HUES64 (cell line): ENCODE results near the gene CEP70.
"Not testable (repeated sequence)": the region's sequence is repeated elsewhere in the genome, so short reads cannot be mapped to it uniquely, and the experiment has no call there.

Experiments used
- H3K27ac ChIP-seq: 2 replicates; pipeline ENCODE4 v1.7.0; 2013; ENCODE audit warnings: low read depth, low read length, inconsistent platforms
- H3K27me3 ChIP-seq: 2 replicates; pipeline ENCODE4 v1.6.1; 2013; ENCODE audit warnings: mild to moderate bottlenecking, low read length; ENCODE audit not compliant: insufficient read depth
- H3K36me3 ChIP-seq: 2 replicates; pipeline ENCODE4 v1.6.1; 2013; ENCODE audit warnings: mild to moderate bottlenecking, low read length; ENCODE audit not compliant: insufficient read depth
- H3K4me1 ChIP-seq: 2 replicates; pipeline ENCODE4 v1.6.1; 2013; ENCODE audit warnings: mild to moderate bottlenecking, low read length, moderate library complexity; ENCODE audit not compliant: insufficient read depth
- H3K4me3 ChIP-seq: 2 replicates; pipeline ENCODE4 v1.5.1; 2013; ENCODE audit warnings: mild to moderate bottlenecking, low read length, moderate library complexity
- H3K9ac ChIP-seq: 2 replicates; pipeline ENCODE4 v1.6.1; 2013; ENCODE audit warnings: mild to moderate bottlenecking, low read depth, low read length
- H3K9me3 ChIP-seq: 2 replicates; pipeline ENCODE4 v1.6.1; 2013; ENCODE audit warnings: low read depth, low read length; ENCODE audit not compliant: insufficient read depth
- WGBS: fragments of 150-250, 120-280 bp; methylation state at CpG from one replicate; pipeline ENCODE4 v1.1.7; 2013; ENCODE audit warnings: missing lambda C conversion rate; 5-methylcytosine and 5-hydroxymethylcytosine counted together

The CEP70 gene

DNA sequence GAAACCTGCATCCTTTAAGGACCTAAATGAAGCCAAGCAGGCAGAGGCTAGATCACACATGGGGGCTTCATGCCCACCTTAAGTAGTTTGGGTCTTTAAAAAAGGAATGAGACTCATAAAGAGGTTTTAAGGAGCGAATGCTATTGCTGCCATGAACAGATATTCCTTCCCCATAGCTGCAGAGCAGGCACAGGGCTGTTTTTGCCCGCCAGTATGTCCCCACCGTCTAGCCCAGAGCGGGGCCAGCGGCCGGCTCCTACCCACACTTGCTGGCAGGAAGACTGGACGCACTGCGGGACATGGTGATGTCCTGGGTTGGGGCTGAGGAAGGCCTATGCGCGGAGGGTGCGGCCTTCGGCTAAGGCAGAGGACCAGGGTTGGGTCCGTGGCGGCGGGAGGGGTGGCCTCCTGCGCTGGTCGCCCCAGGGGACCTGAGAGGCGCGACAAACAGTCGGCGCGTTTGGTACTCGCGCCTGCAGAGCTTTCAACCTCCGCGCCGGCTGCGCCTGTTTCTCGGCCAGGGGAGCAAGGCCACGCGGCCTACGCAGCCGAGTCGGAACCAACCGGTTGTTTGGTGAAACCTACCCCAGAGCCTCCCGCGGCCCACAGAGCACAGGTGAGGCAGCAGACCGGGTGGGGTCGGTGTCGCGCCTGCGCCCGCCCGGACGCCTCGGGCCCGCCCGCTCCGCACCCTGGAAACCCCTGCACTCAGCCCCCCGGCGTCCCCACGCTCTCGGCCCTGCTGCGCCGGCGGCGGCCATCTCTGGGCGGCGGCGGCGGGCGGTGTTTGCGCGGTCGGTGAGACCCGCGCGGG, 14.5 kb upstream of the CEP70 start, which contains the start of gene FAIM:
Gene FAIM (plus strand): TSS at position 450 of the 814 bp plus-strand sequence. CDS start 10,956 bp downstream, outside the sequence.
- peak within 1 kb of the TSS; percentile 52; the same call in 1 of the 2 replicates for H3K27ac ChIP-seq
- 0 out of 2 replicates have a peak, but pooled peaks cover under 1% of the 10 kb centered on the region for H3K9me3 ChIP-seq
- H3K4me1 ChIP-seq = peaks cover 7% of the 10 kb centered on the region
- peaks cover 19% of the 10 kb centered on the region for H3K27me3 ChIP-seq
- H3K36me3 ChIP-seq = no peaks in the 10 kb centered on the region
- 2% methylated on average over 68 of the region's 68 CpGs for WGBS
- peak within 1 kb of the TSS; percentile 85 for H3K4me3 ChIP-seq
- peak within 1 kb of the TSS; percentile 93 for H3K9ac ChIP-seq

DNA sequence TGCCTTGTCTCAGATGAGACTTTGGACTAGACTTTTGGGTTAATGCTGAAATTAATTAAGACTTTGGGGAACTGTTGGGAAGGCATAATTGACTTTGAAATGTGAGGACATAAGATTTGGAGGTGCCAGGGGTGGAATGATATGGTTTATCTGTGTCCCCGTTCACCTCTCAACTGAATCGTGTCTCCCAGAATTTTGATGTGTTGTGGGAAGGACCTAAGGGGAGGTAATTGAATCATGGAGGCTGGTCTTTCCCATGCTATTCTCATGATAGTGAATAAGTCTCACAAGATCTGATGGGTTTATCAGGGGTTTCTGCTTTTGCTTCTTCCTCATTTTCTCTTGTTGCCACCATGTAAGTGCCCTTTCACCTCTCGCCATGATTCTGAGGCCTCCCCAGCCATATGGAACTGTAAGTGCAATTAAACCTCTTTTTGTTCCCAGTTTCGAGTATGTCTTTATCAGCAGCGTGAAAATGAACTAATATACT, 10.1 kb upstream of the CEP70 start:
- not testable (repeated sequence) for H3K4me3 ChIP-seq, H3K9me3 ChIP-seq, H3K4me1 ChIP-seq, H3K27ac ChIP-seq, H3K9ac ChIP-seq, H3K36me3 ChIP-seq
- WGBS = 96% methylated on average over 5 of the region's 5 CpGs
- H3K27me3 ChIP-seq = peaks cover 11% of the 10 kb centered on the region

GRCh38 chr3:138601661-138602060, 7.6 kb upstream of the CEP70 start:
- not testable (repeated sequence) for H3K4me3 ChIP-seq, H3K36me3 ChIP-seq, H3K27ac ChIP-seq, H3K9ac ChIP-seq, H3K27me3 ChIP-seq, H3K4me1 ChIP-seq
- 89% methylated on average over 2 of the region's 2 CpGs for WGBS
- peaks cover 15% of the 10 kb centered on the region; the same call in 1 of the 2 replicates for H3K9me3 ChIP-seq

- Histone ChIP-seq H3K4me3 (no peak overlapping the region), H3K4me1 (peaks cover 7% of the 10 kb centered on the region), H3K27me3 (no peaks in the 10 kb centered on the region), H3K9ac (no peak overlapping the region), H3K9me3 (peaks cover 15% of the 10 kb centered on the region; the same call in 1 of the 2 replicates), H3K27ac (no peak overlapping the region), H3K36me3 (no peaks in the 10 kb centered on the region)
- WGBS = 87% methylated on average over 8 of the region's 8 CpGs
Observed at GRCh38 chr3:138600100-138600745, 6.2 kb upstream of the CEP70 start.

GRCh38 chr3:138598534-138598933, 4.5 kb upstream of the CEP70 start:
- peaks cover 15% of the 10 kb centered on the region; the same call in 1 of the 2 replicates for H3K9me3 ChIP-seq
- H3K27ac ChIP-seq = no peak overlapping the region
- H3K9ac ChIP-seq = no peak overlapping the region
- peaks cover 7% of the 10 kb centered on the region for H3K4me1 ChIP-seq
- no peaks in the 10 kb centered on the region for H3K36me3 ChIP-seq
- H3K27me3 ChIP-seq = no peaks in the 10 kb centered on the region
- 93% methylated on average over 3 of the region's 3 CpGs for WGBS
- no peak overlapping the region for H3K4me3 ChIP-seq

- WGBS = 69% methylated on average over 5 of the region's 6 CpGs
- H3K9me3 ChIP-seq, H3K4me1 ChIP-seq, H3K27me3 ChIP-seq, H3K27ac ChIP-seq, H3K36me3 ChIP-seq, H3K4me3 ChIP-seq, H3K9ac ChIP-seq: not testable (repeated sequence)
Observed at GRCh38 chr3:138597186-138597976, 3.3 kb upstream of the CEP70 start.

DNA sequence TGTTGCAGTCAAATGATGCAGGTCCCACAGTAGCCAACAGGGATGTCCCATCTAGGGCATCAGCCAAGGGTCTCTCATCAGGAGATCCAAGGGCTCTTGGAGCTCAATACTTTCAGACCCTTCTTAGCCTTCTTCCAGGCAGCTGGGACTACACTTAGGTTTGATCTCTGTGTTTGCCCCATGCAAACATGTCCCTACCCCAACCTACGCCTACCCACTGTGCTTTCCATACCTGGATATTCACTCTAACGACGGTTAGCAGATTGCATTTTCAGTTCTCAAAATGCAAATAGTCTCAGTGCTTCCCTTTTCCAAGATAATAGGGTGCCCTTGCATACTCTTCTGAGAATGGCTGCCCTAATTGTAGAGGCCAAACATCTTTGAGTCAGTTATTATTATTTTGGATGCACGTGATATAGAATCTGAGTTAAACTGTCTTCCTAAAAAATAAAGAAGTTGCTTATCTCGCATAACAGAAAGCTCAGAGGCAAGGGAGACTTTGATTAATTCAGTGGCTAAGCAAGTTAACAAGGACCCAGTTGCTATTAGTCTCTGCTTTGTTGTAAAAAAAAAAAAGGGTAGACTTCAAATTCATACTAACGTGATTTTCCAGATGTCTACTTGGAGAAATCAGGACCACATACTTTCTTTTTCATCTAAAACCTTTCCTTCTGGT, 1.0 kb upstream of the CEP70 start:
- Histone ChIP-seq H3K4me1 (peaks cover 7% of the 10 kb centered on the region), H3K9ac (no peak overlapping the region), H3K27me3 (no peaks in the 10 kb centered on the region), H3K4me3 (peak overlapping the region; percentile 66), H3K36me3 (peaks cover 11% of the 10 kb centered on the region), H3K27ac (no peak overlapping the region), H3K9me3 (peaks cover 9% of the 10 kb centered on the region; the same call in 1 of the 2 replicates)
- 75% methylated on average over 6 of the region's 6 CpGs for WGBS

- peaks cover 7% of the 10 kb centered on the region for H3K4me1 ChIP-seq
- WGBS = 10% methylated on average over 22 of the region's 22 CpGs
- H3K36me3 ChIP-seq = peaks cover 13% of the 10 kb centered on the region
- peaks cover 6% of the 10 kb centered on the region; the same call in 1 of the 2 replicates for H3K9me3 ChIP-seq
- H3K4me3 ChIP-seq = peak overlapping the region; percentile 66
- peak overlapping the region; percentile 54; the same call in 1 of the 2 replicates for H3K27ac ChIP-seq
- peak overlapping the region; percentile 54 for H3K9ac ChIP-seq
- no peaks in the 10 kb centered on the region for H3K27me3 ChIP-seq
Observed at GRCh38 chr3:138593488-138594149, 441 bp downstream of the CEP70 start.

DNA sequence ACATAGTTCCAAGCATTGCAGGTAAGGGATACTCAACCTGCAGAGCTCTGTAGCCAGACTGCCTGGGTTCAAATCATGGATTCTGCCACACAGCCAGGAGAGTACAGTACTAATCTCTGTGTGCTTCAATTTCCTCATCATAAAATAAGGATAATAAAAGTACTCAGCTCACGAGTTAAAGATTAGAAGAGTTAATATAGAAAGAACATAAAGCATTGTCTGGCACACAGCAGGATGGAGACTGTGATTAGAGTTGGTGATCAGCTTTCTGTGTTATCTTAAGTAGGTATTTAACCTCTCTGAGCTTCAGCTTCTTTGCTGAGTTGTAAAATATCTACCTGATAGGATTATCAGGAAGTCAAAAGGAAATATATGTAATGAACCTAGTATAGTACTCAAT, 2.7 kb downstream of the CEP70 start:
- Histone ChIP-seq H3K36me3 (peaks cover 13% of the 10 kb centered on the region), H3K4me1 (no peaks in the 10 kb centered on the region), H3K9me3 (no peaks in the 10 kb centered on the region), H3K27ac (no peak overlapping the region), H3K27me3 (no peaks in the 10 kb centered on the region), H3K4me3 (no peak overlapping the region), H3K9ac (no peak overlapping the region)
- 94% methylated on average over 1 of the region's 1 CpG for WGBS

- Histone ChIP-seq H3K4me3 (no peak overlapping the region), H3K27me3 (no peaks in the 10 kb centered on the region), H3K9me3 (no peaks in the 10 kb centered on the region), H3K4me1 (no peaks in the 10 kb centered on the region), H3K9ac (no peak overlapping the region), H3K36me3 (peaks cover 13% of the 10 kb centered on the region), H3K27ac (no peak overlapping the region)
- WGBS = 94% methylated on average over 5 of the region's 5 CpGs
Observed at GRCh38 chr3:138588445-138588844, 5.6 kb downstream of the CEP70 start.
